SU-DHL-6 (cell line): ENCODE data around the gene FLNB.

Experiments
- H2AFZ ChIP-seq: fragments of 200-600 bp; sonication (generic); 2 replicates; pipeline ENCODE4 v1.6.1; 2014; ENCODE audit warnings: low read depth, mild to moderate bottlenecking, moderate library complexity, mixed read lengths, antibody characterized with exemption, low read length; ENCODE audit not compliant: severe bottlenecking
- H3F3A ChIP-seq: fragments of 200-600 bp; shearing (Covaris generic); 2 replicates; pipeline ENCODE4 v1.6.0; 2016; ENCODE audit warnings: antibody characterized with exemption, mild to moderate bottlenecking; ENCODE audit not compliant: insufficient read depth
- H3K27ac ChIP-seq: fragments of 200-600 bp; sonication (generic); 2 replicates; pipeline ENCODE4 v1.5.1; 2016; ENCODE audit warnings: low read depth, mild to moderate bottlenecking, low read length, moderate library complexity, mixed read lengths
- H3K27me3 ChIP-seq: fragments of 200-600 bp; sonication (generic), shearing (Covaris generic); 2 replicates; pipeline ENCODE4 v1.6.0; 2014; ENCODE audit warnings: mild to moderate bottlenecking, low read length
- H3K36me3 ChIP-seq: fragments of 200-600 bp; sonication (generic); 2 replicates; pipeline ENCODE4 v1.6.1; 2014; ENCODE audit warnings: mild to moderate bottlenecking, low read length, mixed read lengths
- H3K4me2 ChIP-seq: fragments of 300-600, 200-600 bp; shearing (Covaris generic), sonication (generic); 2 replicates; pipeline ENCODE4 v1.6.0; 2014; ENCODE audit warnings: low read length, low read depth, mild to moderate bottlenecking; ENCODE audit not compliant: poor library complexity, severe bottlenecking
- H3K4me3 ChIP-seq: fragments of 200-600 bp; sonication (generic); 2 replicates; pipeline ENCODE4 v1.5.1; 2014; ENCODE audit warnings: antibody characterized with exemption, low read length, mild to moderate bottlenecking, mixed read lengths; ENCODE audit not compliant: insufficient read depth, poor library complexity, severe bottlenecking
- H3K79me2 ChIP-seq: fragments of 200-600 bp; sonication (generic); 2 replicates; pipeline ENCODE4 v1.6.1; 2014; ENCODE audit warnings: mild to moderate bottlenecking, low read length, moderate library complexity; ENCODE audit not compliant: insufficient read depth
- H3K9ac ChIP-seq: fragments of 200-600 bp; sonication (generic); 2 replicates; pipeline ENCODE4 v1.7.0; 2014; ENCODE audit warnings: mild to moderate bottlenecking, low read length
- H3K9me2 ChIP-seq: fragments of 200-600 bp; sonication (generic); replicated peaks from 2 replicates; pipeline ENCODE4 v1.6.1; 2014; ENCODE audit warnings: low read length; ENCODE audit not compliant: insufficient read depth
- H3K9me3 ChIP-seq: fragments of 200-600 bp; sonication (generic); 2 replicates; pipeline ENCODE4 v1.6.1; 2014; ENCODE audit warnings: low read length, mixed read lengths; ENCODE audit not compliant: insufficient read depth
- H4K20me1 ChIP-seq: fragments of 200-600 bp; sonication (generic); 2 replicates; pipeline ENCODE4 v1.6.1; 2014; ENCODE audit warnings: low read depth, mild to moderate bottlenecking, antibody characterized with exemption, low read length, moderate library complexity, mixed read lengths
- EZH2phosphoT487 ChIP-seq: fragments of 200-600 bp; sonication (generic), shearing (Covaris generic); conservative IDR thresholded peaks from 2 replicates; pipeline ENCODE4 v1.6.1; 2018; ENCODE audit warnings: mild to moderate bottlenecking, antibody characterized with exemption, low read length, moderate library complexity, mixed read lengths
- TF ChIP-seq, protein P1 (sequence below): fragments of 200-600 bp; sonication (generic); IDR thresholded peaks from one replicate; pipeline ENCODE4 v1.5.1; 2017; ENCODE audit warnings: antibody characterized with exemption, mild to moderate bottlenecking, low read length, moderate library complexity; ENCODE audit not compliant: insufficient read depth, poor library complexity, severe bottlenecking

The FLNB gene

DNA sequence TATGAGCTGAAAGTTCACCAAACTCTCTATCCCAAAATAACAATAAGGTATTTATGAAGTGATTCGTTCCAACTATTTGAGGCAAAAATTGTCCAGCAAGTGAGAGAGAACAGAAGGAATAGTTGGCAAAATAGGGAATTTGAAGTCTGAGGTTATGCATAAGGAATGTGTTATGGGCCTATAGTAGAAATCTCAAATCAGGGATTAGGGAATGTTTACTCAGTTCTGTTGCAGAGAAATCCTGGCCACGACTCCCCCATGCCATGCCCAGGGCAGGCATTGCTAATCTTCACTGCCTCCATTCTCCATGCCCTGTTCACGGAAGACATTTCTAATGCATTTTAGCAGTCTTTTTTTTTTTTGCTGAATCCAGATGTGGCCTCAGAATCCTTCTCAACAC is 58.6 kb downstream of the FLNB start:
- H3K9me2 ChIP-seq = no peaks in the 10 kb centered on the region
- no peaks in the 10 kb centered on the region for H3K9me3 ChIP-seq
- no peaks in the 10 kb centered on the region for H3K79me2 ChIP-seq
- no peaks in the 10 kb centered on the region for H3F3A ChIP-seq
- no peak overlapping the region for H2AFZ ChIP-seq
- no peaks in the 10 kb centered on the region for H4K20me1 ChIP-seq
- no peak for TF ChIP-seq EZH2phosphoT487
- TF ChIP-seq, protein P1, sequence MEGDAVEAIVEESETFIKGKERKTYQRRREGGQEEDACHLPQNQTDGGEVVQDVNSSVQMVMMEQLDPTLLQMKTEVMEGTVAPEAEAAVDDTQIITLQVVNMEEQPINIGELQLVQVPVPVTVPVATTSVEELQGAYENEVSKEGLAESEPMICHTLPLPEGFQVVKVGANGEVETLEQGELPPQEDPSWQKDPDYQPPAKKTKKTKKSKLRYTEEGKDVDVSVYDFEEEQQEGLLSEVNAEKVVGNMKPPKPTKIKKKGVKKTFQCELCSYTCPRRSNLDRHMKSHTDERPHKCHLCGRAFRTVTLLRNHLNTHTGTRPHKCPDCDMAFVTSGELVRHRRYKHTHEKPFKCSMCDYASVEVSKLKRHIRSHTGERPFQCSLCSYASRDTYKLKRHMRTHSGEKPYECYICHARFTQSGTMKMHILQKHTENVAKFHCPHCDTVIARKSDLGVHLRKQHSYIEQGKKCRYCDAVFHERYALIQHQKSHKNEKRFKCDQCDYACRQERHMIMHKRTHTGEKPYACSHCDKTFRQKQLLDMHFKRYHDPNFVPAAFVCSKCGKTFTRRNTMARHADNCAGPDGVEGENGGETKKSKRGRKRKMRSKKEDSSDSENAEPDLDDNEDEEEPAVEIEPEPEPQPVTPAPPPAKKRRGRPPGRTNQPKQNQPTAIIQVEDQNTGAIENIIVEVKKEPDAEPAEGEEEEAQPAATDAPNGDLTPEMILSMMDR = no peak
- no peaks in the 10 kb centered on the region for H3K36me3 ChIP-seq
- H3K27ac ChIP-seq = no peak overlapping the region
- no peak overlapping the region for H3K9ac ChIP-seq
- no peak overlapping the region for H3K4me2 ChIP-seq
- H3K27me3 ChIP-seq = no peaks in the 10 kb centered on the region
- H3K4me3 ChIP-seq = no peak overlapping the region

DNA sequence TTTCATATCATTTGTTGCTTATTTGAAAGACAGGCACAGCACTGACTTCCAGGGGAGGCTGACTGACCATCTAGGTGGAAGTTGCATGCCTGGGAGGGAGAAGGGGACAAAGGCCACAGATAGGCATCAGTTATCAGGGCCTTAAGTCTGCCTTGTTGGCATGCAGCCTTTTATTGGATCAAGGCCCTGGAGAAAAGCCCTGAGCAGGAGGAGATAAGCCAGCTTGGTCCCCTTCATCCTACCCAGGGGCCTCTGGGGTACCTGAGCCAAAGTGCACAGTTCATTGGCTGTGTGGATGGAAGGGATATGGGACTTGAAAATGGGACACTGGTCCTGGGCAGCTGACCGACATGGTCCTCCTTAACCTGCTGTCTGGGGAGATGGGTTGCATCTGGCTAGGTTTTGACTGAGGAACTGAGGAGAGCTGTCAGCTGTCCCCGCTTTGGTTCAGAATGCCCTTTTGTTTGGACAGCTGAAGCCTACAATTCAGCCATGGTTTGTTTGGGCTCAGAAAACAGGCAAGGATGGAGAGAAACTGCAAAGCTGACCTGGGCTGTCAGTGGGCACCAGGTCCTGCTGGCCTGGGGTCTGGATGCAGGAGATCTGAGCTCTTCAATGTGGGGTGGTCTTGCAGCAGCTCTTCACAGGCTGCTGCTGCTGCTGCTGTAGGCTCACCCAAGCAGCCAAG is 60.0 kb downstream of the FLNB start:
- H3K36me3 ChIP-seq = no peaks in the 10 kb centered on the region
- no peaks in the 10 kb centered on the region for H4K20me1 ChIP-seq
- no peaks in the 10 kb centered on the region for H3K27me3 ChIP-seq
- no peak overlapping the region for H3K27ac ChIP-seq
- H2AFZ ChIP-seq = no peak overlapping the region
- H3K79me2 ChIP-seq = no peaks in the 10 kb centered on the region
- no peak overlapping the region for H3K9ac ChIP-seq
- no peaks in the 10 kb centered on the region for H3K9me3 ChIP-seq
- no peaks in the 10 kb centered on the region for H3K9me2 ChIP-seq
- no peak overlapping the region for H3K4me2 ChIP-seq
- H3F3A ChIP-seq = no peaks in the 10 kb centered on the region
- no peak overlapping the region for H3K4me3 ChIP-seq
- TF ChIP-seq, protein P1 = no peak
- no peak for TF ChIP-seq EZH2phosphoT487

DNA sequence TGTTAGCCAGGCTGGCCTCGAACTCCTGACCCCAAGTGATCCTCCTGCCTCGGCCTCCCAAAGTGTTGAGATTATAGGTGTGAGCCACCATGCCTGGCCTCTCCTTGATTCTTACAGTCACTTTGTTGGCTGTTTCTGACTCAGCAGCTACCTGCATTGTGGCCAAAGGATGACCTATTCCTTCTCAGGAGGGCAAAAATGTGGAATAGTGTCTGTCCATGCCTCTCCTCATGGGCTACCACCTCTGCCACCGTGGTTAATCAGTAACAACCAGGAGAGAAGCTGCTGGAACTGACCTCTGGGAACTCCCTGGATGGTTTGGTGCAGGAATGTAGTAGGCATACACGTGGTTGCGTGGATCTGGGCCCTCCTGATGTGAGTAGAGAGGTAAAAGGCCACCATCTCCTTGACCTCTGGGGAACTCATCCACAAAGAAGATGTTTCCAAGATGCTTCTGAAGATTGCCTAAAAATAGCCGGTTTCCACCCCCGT is 63.3 kb downstream of the FLNB start:
- Histone ChIP-seq H3K4me3 (no peak overlapping the region), H3K4me2 (no peak overlapping the region), H2AFZ (no peak overlapping the region), H4K20me1 (no peaks in the 10 kb centered on the region; the same call in 1 of the 2 replicates), H3K27ac (no peak overlapping the region), H3K9me2 (no peaks in the 10 kb centered on the region), H3K27me3 (no peaks in the 10 kb centered on the region), H3K79me2 (no peaks in the 10 kb centered on the region), H3K9ac (no peak overlapping the region), H3F3A (no peaks in the 10 kb centered on the region), H3K9me3 (no peaks in the 10 kb centered on the region), H3K36me3 (no peaks in the 10 kb centered on the region)
- no peak for TF ChIP-seq EZH2phosphoT487
- TF ChIP-seq, protein P1 = no peak
